IPS DF 19.7 (cell line): ENCODE data around the gene PRKAG2.
"Not testable (repeated sequence)": the region's sequence is repeated elsewhere in the genome, so short reads cannot be mapped to it uniquely, and the experiment has no call there.

ENCODE experiments used
- DNase-seq: peaks from one replicate; pipeline ENCODE4 v3.0.0-alpha.2; 2013; ENCODE audit warnings: low read depth, low spot score

Gene PRKAG2

DNA sequence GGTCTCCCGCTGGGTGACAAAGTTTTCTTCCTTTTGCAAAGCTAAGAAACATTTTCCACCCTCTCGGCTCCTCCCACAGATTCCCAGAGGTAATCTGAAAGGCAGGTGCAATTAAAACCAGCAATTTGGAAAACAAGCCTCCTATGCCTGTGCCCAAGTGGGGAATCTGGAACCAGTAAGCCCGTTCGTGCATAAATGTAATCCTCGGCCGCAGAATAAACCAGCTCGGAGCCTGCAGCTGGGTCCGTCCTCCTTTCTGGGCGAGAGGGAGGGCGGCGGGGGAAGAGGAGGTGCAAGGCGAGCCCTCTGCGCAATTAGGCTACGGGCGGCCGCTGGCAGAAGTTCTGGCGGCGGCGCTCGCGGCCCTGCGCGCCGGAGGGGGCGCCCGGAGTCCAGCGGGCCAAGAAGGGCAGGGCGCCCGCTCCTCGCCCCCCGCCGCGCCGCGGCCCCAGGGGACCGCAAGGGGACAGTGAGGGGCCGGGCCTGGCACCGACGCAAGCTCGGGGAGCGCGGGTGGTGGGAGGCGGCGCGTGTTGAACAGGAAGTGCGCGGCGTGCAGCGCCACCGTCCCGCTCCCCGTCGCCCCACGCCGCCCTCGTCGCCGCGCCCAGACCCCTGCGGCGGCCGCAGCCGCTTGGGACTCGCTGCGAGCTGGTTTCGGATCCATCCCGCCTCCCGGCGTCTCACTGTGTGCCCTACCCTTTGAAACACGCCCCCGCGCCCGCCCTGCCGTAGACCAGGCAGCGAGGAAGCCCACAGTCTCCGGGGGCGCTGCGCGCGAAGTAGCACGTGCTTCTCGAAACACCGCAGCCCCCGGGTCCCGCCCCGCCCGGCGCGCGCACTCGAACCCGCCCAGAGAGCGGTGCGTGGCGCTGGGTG, at the start of gene PRKAG2:
PRKAG2 (minus strand) TSS at position 217 of the 879 bp plus-strand sequence. CDS start 495 bp downstream, outside the sequence.
- no peak for DNase-seq

DNA sequence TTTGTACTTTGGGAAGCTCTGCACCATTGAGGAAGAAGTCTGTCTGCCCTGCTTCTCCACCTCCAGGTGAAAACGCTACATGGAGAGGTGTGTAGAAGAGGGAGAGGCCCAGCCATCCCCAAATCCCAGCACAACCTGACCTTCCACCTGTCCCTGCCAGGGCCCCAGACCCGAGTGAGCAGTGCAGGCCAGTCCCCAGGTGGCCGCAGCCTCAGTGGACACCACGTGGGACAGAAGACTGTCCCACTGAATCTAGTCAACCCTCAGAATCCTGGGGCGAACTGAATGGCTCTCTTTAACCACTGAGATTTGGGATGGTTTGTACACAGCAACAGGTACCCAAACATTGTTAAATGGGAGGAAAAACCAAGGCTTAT, 49.4 kb upstream of the PRKAG2 start:
- DNase-seq = no peak

DNA sequence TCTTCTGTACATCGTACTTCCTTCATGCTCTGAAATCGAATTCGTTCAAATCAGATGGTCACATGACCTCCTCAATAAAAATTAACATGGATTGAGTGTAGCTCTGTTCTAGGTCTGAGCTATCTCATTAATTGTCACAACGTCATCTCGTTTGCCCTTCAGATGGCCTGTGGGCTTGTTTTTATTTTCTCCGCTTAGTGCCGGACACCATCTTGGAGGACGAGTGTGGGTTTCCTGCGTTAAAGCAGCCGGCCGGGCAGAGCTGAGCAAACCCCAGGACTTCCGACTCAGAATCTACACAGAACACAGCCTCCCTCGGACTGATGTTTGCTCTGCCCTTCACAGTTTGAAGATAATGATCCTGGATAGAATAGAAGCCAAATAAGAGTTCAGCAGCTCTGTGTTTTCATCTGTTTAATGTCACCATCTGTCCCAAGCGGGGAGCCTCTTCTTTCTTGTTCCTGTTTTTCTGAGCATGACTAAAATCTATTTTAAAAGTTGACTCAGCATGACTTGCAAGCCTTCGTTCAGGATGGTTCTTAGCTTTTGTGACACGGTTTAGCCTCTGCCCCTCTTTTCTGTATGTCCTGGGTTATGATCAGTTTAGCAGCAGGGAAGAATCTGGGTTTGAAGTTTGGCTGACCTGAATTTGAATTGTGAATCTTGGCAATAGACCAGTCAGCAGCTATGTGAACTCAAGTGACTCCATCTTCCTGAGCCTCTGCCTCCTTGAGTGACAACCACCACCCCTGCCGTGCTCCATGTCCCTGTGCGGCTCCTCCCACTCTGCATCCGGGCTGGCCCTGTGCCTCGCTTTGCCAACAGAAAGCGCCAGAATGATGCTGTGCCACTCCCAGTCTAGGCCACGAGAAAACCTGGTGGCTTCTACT, 48.8 kb upstream of the PRKAG2 start:
- no peak for DNase-seq

DNA sequence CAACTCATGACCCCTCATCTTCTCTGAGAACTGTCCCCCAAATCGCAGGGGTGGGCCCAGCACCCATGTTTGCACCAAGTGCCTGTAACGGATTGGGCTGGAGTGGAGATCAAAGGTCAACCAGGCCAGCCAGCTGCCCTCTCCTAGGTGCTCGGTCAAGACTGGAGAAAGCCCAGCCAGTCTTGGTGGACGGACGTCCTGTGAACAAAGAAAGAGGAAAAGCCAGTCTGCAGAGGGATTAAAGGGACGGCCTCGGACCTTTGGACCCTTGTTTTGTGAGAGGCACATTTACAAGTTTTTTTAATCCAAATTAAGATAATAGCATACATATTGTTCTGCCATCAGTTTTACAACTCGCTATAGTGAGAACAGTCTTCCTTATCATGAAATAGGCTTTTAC, 47.6 kb upstream of the PRKAG2 start:
- no peak for DNase-seq

DNA sequence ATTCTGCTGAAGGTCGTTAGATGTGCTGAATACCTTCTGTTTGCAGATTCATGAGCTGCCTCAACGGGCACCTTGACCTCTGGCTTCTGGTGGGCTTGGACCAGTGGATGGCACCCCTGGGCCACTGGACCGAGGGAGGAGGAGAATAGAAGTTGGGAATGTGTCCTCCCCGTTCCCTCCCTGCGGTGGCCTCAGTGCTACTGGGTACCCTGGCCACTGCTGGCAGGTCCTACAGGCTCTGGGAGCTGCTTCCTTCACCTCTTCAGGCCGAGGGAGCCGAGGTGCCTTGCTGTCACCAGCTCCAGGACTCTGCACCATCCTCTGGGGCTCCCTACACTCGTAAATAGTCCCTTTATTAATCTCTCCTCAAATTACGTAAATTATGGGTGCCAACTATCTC, 47.1 kb upstream of the PRKAG2 start:
- no peak for DNase-seq

DNA sequence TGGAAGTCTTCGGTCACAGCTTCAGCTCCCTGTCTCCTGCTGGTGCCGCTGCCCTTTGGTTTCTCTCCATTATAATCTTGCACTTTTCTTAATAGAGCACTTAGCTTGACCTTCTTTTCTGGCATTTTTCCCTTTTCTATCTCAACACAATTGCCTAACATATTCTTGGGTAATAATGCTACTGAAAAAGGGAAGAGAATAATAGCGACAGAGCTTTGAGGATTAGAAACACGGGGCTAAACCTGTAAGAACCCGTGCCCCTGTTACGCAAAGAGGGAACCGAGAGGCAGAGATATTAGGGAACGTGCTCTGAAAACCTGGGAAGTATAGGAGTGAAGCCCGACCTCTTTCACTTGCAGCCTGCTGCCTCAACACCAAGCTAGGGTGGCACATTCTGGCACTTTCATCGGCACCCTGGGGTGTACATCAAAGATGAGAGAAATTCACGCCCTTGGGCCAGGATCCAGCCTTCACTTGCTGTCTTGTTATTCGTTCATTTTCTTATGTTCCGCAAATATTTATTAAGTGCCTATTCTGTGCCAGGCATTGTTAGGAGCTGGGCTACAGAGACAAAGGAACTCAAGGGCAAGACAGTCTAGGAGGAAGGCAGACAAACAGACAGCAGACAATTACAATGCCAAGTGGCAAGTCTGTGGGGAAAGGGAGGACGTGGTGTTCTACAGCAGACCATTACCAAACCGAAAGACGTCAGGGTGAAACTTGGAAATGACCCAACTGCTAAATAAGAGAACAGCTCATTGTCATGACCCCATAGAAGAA, 46.4 kb upstream of the PRKAG2 start:
- DNase-seq = no peak

DNA sequence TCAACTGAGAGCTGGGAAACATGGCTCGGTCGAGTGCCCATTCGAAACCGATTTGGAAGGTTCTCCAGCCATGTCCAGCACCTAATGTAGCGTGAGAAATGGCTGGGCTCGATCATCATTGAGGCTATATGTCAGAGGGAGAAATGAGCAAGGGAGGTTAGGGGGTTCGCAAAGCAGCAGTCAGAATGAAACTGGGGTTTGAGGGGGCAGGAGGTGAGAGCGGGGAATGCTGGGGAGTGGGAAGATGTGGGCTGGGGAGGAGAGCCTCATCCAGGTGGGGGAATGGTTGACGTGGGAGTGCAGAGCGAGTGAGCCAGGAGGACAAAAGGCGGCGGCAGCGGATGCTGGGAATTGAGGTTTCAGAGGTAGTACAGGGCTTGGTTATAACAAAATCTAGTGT, 44.5 kb upstream of the PRKAG2 start:
- DNase-seq = no peak

DNA sequence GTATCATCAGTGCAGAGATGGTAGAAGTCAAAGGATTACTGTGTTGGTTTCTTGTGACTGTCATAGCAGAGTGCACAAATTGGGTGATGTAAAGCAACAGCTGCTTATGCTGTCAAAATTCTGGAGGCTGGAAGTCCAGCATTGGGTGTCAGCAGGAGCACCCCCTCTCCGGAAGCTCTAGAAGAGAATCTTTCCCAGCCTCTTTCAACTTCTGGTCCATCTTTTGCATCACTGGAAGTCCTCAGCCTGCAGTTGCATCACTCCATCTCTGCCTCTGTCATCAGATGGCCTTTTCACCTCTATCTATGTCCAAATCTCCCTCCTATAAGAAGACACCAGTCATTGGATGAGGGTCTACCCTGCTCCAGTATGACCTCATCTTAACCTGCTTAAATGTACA, 43.6 kb upstream of the PRKAG2 start:
- no peak for DNase-seq

DNA sequence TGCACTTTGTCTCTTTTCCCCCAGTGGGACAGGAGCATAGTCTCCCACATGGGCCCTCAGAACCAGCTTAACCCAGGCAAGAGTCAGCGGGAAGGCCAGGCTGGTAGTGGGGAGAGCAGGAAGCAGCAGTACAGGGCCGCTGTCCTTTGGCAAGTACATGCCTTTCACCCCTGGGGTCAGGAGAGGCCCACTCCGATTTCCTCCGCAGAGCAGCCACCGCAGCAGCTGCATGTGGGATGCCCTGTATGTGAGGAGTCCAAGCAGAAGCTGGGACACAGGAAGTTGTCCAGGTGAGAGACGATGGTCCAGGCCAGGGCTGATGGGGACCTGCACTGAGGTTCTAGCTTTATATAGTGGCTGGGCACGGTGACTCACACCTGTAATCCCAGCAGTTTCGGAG, 42.7 kb upstream of the PRKAG2 start:
- no peak for DNase-seq

DNA sequence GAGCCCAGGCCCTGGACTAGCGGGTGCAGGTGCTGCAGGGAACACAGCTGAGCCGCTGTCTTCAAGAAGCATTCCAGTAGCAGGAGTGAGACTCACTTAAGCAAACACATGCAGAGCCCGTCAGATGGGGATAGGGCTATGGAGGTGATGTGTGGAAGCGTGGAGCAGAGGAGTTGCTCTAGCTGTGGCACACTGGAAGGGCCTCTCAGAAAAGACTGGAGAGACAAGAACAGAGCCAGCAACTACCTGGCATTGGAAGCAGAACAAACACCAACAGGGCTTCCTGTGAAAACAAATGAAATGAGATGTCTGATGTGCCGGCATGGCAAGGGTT, 41.6 kb upstream of the PRKAG2 start:
- DNase-seq = no peak

DNA sequence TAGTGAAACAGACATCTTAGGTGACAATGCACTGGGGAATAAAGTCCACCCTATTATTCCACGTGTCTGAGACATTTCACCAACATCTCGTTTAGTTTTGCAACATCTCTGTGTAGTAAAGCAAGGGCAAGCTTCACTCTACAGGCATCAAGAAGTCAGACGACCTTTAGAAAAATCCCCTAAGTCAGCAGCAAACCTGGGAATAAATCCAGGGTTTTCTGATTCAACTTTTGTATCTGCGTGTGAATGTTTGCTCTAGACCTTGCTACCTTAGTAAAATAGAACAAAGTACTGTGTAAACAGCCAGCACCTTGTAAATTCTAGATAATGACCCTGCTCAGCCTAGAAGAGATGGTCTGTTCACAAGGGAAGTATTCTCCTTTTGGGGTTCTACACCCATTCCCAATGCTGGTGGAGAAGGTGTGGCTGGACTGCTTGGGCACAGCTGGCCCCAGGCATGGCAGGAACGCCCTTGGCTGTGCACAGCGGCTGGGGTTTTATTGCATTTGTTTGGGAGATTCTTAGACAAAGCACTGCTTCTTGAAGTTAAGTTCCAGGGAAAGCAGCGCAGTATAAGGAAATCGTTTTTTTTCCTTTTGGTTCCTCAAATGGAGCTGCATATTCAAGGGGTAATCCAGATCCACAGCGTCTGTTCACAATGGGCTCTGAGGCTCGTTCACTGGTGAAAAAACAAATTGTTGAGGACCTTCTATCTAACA, 41.0 kb upstream of the PRKAG2 start:
- no peak for DNase-seq

DNA sequence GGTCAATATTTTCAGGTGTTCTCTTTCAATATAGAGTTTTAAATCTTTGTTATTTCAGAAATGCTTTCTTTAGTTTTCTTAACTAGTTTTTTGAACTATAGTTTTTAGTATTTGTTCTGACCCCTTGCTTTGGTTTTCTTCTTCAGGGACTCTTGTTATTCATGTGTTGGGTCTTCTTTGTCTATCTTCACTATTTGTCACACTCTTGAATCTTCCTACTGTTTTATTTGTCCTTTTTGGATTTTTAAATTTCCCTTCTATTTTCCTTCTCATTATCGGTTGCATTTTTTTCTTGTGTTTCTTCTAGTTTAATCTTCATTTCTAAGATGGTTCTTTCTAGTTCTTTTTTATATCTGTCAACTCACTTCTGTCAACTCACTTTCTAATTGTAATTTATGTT, 37.1 kb upstream of the PRKAG2 start:
- DNase-seq = no peak

DNA sequence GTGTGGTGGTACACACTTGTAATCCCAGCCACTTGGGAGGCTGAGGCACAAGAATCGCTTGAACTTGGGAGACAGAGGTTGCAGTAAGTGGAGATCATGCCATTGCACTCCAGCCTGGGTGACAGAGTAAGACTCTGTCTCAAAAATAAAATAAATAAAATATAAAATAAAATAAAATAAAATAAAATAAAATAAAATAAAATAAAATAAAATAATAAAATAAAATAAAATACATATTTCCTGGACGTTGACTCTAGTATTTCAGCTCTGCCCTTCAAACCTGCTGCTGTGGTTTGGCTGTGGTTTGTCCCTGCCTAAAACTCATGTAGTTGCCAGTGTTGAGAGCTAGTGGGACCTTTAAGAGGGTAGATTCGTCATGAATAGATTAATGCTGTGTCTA, 33.7 kb upstream of the PRKAG2 start:
- not testable (repeated sequence) for DNase-seq

DNA sequence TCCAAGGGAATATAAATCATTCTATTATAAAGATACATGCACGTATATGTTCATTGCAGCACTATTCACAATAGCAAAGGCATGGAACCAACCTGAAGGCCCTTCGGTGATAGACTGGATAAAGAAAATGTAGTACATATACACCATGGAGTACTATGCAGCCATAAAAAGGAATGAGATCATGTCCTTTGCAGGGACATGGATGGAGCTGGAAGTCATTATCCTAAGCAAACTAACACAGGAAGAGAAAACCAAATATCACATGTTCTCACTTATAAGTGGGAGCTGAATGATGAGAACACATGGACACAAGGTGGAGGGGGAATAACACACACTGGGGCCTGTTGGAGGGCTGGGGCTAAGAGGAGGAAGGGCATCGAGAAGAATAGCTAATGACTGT, 30.2 kb upstream of the PRKAG2 start:
- DNase-seq = not testable (repeated sequence)

DNA sequence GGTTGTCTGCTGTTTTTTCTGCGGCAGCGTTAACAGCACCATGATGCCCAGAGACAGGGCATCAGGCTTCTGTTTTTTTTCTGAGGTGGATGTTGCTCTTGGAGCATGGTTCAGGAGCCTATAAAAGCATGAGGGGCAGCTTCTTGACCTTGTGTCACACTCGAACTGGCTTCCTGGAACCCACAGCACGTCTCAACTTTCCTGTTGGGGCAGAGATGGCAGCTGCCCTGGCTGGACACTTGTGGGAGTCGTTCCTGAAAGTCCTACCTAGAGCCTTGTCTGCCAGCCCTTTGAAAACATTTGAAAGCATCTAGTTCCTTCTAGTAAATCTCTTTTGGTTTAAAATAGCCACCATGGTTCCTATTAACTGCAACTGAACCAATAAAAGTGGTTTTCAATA, 28.9 kb upstream of the PRKAG2 start:
- no peak for DNase-seq

DNA sequence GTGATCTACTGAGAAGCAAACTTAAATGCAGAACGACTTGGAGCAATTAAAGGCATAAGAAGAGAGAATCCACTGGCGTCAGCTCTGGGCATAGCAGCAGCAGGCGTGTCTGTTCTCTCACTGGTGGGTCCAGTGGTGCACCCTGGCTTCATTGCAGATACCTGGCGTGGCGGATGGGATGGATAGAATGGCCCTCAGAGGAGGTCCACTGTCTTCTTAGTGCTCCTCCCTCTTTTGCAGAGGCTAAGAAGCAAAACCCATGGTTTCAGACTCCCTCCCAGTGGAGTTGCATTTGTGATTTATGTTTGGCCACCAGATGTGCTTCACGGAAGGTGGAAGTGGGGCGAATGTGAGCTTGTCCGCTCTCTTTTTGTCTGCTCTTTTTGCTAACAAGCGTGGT, 28.4 kb upstream of the PRKAG2 start:
- DNase-seq = no peak

DNA sequence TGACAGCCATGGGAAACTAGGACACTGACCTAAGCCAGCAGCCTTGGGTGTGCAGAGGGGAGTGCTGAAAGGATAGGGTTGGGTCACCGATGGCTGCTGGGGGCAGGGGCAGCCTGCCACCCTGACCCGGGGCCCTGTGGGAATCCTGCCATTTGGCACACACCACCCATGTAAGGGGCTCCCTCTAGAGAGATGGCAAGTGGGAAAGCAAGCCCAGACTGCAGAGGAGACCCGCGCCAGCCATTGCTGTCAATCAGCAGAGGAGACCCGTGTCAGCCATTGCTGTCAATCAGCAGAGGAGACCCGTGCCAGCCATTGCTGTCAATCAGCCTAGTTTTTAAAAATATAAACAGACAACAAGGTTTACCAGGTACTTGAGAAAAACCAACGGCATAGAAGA, 27.4 kb upstream of the PRKAG2 start:
- no peak for DNase-seq

DNA sequence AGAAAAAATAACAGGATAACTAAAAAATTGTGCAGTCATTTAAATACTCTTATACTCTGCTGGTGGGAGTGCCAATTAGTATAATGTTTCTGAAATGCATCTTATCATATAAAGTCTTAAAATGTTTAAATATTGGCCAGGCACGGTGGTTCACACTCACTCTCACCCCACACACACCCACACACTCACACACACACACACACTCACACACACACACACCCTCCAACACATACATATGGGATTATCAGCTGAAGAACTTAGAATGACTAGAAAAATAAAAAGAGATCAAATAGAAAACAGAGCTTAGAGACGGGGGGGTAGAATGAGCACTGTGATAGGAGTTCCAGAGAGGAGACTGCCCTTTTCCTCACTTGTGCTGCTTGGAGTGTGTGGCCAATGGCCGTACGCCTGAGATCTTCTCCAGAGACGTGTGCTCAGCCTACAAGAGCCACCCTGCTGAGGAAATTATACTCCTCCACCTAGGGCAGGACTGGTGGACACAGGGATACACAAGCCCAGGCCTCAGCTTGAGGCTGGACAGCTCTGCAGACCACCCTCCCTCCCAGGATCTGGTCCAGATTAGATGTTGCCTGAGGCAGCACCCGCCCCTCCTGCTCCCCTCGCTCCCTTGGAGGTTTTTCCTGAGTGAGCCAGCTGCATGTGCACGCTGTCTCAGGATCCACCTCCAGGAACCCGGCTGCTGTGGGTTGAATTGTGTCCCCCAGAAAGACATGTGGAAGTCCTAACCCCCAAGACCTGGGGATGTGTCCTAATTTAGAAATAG, 26.5 kb upstream of the PRKAG2 start:
- no peak for DNase-seq

DNA sequence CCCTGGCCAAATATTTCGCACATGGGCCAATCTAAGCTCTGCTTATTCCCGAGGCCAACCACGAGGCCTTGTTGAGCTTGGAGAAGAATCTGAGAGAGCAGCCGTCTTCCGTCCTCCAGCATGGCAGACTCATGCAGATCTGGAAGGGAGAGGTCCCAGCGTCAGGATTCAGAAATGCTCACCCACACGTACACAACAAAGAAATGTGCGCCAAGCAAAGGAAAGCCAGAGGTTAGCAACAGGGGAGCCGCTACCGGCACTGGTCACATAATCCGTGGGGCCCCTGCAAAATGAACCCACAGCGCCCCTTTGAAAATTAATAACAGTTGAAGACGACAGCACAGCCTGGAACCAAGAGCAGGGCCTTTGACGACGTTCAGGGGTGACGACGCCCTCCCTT, 25.4 kb upstream of the PRKAG2 start:
- DNase-seq = no peak

DNA sequence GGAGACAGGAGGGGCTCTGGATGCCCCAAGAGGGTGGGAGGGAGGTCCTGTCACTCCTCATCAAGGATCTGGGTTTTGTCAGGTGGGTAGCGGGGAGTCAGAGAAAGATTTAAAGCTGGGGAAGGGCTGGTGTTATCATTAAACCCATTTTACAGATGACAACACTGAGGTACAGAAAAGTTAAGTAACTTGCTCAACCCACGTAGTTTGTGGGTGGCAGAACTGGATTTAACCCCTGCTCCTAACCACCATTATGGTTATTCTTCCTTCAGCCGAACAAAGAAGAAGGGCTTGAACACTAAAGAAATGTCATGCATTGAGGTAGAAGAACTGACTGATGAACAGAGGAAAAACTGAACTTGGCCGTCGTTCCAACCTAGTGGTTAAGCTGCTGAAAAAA, 24.9 kb upstream of the PRKAG2 start:
- no peak for DNase-seq
